HepG2 (cell line): Measurements from ENCODE around the gene LDLRAD4.

ENCODE experiments used
- FOSL2 ChIP-seq: sonication (generic); formaldehyde crosslinking; IDR thresholded peaks from 2 replicates; pipeline ENCODE4 v1.4.0; 2020; ENCODE audit warnings: missing genetic modification reagents
- SMARCC2 ChIP-seq: fragments of 450-650 bp; IDR thresholded peaks from 2 replicates; pipeline ENCODE4 v1.6.1; 2017; ENCODE audit warnings: antibody characterized with exemption, mild to moderate bottlenecking
- TF ChIP-seq, protein P1 (sequence below): sonication (generic); formaldehyde crosslinking; IDR thresholded peaks from 2 replicates; pipeline ENCODE4 v1.4.0; 2020; ENCODE audit warnings: missing genetic modification reagents, low read depth, mild to moderate bottlenecking, borderline replicate concordance

DNA sequence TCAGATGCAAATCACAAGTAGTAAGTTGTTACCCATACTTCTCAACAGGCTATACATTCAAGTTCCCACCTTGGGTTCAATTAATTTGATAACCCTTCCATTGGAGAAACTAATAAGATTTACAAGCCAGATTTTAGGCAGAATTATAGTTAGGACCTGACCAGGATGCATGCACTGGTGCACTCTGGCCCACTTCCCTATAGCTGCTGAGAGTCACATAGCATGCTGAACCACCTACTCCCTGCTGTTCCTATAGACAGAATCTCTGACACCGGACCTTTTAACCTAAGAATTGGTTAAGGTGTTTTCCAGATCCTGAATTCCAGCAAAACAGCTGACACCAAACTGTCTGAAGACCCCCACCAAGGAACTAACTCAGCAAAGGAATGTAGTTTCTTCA is 481.6 kb downstream of the LDLRAD4 start:
- TF ChIP-seq FOSL2 (no peak), SMARCC2 (no peak)
- TF ChIP-seq, protein P1, sequence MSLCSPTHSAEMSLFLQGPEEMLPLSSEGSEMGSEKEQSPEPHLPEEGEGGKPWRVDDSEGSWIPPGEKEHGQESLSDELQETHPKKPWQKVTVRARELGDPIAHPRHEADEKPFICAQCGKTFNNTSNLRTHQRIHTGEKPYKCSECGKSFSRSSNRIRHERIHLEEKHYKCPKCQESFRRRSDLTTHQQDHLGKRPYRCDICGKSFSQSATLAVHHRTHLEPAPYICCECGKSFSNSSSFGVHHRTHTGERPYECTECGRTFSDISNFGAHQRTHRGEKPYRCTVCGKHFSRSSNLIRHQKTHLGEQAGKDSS (CRISPR knock-in tag) = no peak
